NCI-H2227 (cell line): ENCODE measurements around the gene PTPRH.

Experiments used
- DNase-seq: peaks from one replicate; lab custom pipeline; 2025; ENCODE audit not compliant: unreplicated experiment; lab: John Stamatoyannopoulos, UW

The PTPRH gene

DNA sequence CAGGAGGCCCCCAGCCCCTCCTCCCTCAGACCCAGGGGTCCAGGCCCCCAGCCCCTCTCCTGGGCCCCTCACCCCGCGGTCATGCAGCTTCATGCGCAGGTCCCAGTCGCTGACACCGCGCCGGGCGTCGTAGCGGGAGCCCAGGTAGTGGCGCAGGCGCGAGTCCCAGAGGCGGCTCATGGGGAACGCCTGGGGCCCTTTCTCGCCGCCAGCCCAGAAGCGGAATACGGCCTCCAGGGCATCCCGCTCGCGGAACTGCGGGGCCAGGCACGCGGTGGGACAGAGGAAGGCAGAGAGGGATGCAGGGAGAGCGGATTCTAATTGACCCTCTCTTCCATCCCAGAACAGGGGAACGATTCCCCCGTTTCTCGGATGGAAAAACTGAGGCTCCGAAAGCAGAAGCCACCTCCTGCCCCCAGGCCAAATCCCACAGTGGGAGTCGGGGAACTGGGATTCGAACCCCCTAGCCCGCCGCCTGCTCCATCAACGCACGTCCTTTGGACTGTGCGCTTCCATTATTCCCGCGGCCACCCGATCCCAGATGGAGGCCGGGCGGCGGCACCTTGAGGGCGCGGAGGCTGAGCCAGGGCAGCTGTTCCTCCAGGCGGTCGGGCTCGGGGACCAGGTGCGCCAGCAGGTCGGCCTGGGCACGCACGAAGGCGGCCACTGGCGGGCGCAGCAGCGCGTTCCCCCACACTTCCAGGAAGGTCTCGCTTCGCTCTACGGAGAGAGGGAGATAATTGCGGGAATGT, 47.6 kb downstream of the PTPRH start:
- no peak for DNase-seq

DNA sequence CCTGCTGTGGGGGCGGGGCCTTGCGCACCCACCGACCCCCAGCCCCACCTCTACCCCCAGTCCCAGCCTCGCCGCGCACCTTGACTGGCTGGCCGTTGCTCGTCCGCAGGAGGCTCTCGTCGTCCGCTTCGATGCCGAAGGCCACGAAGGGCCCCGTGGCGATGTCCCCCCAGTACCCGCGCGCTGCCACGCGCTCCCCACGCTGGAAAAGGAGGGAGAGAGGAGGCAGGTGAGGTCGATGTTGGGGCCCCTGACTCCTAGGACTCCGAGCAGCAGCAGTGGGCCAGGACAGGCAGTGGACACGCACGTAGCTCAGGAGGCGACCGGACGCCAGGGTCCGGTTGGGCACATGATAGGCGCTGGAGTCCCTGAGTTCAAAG, 48.3 kb downstream of the PTPRH start:
- DNase-seq: no peak

DNA sequence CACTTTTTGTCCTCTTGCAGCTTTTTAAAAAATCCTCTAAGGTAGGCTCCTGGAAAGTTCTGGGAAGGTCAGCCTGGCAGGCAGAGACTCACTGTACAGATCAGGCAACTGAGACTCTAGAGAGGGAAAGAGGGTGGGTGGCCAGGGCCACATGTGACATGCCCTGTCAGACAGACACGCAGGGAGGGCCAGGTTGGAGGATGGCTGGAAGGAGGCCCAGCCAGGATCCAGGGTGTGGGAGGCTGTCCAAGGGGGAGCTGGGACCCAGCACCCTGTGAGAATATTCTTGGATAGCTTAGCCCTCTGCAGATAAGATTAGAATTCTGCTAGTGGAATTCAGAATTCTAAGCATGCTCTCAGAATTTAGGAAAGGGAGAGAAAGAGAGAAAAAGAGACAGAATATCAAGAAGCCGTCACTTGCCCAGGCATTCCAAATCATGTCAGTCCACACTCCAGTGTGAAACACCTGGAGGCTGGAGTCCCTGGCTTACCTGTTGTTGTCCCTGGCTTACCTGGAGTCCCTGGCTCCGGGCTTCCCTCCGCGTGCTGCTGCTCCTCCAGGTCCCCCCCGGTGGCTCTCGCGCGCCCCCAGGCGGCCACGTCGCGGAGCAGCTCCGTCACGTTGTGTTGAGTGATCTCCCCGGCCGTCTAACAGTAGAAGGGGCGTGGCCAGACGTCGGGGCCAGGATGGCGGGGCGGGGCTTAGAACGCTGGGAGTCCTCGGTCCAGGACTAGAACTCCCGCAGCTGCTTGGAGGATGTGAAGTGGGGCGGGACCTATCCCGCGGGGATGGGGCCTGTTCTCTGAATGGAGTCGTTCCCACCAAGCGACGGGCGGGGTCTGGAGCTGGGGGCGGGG, 48.9 kb downstream of the PTPRH start:
- DNase-seq: peak; percentile 99

DNA sequence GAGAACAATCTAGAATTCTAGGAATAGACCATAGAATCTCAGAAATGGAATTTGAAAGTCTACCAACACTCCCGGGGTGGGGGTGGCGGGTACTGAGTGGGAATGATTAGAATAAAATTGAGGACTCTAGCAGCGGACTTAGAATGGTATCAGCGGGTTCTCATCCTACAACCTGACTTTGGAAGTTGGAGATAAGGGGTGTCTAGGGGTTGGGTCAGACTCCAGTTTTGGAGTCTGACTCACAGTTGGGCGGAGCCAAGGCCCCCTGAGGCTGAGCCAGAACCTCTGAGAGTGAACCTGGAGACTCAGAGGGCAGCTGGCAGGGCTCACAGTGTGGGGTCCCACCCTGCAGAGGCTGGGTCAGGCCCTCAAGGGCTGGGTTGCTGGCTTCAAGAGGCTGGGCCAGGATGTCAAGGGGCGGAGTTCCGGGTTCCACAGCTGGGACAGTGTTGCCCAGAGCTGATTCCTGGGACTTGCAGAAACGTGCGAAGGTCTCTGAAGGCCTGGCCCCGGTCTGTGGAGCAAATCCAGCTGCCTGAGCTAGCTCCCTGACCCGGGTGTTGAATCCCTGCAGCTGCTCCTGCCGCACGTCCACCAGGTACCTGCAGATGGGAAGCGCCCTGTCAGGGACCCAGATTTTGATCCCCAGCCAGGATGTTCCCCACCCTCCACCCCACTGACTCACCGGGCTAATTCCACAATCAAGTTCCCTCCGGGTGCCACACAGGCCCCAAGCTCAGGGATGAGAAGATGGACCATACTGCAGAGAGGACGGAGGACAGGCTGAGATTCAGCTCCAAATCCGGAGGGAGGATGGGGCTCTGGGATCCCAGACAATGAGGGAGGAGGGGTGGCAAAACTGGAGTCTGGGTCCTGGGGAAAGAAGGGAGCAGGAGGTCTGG, 50.2 kb downstream of the PTPRH start:
- no peak for DNase-seq

DNA sequence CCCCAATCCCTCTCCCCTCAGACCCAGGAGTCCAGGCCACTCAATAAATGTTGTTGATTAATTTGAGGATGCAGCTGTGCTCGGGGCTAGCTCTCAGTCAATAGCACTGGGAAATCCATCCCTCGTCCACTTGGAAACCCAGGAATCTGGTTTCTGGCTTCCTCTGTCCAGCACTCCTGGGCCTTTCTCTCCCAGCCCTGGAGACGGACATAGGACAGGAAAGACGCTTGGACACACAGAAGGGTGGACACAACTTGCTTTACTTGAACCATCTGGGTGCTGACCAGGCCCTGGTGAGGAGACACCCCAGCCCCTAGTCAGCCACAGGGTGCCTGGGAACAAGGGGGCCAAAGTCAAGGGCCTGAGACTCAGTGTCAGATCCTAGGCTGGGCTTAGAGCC, 50.9 kb downstream of the PTPRH start:
- no peak for DNase-seq

DNA sequence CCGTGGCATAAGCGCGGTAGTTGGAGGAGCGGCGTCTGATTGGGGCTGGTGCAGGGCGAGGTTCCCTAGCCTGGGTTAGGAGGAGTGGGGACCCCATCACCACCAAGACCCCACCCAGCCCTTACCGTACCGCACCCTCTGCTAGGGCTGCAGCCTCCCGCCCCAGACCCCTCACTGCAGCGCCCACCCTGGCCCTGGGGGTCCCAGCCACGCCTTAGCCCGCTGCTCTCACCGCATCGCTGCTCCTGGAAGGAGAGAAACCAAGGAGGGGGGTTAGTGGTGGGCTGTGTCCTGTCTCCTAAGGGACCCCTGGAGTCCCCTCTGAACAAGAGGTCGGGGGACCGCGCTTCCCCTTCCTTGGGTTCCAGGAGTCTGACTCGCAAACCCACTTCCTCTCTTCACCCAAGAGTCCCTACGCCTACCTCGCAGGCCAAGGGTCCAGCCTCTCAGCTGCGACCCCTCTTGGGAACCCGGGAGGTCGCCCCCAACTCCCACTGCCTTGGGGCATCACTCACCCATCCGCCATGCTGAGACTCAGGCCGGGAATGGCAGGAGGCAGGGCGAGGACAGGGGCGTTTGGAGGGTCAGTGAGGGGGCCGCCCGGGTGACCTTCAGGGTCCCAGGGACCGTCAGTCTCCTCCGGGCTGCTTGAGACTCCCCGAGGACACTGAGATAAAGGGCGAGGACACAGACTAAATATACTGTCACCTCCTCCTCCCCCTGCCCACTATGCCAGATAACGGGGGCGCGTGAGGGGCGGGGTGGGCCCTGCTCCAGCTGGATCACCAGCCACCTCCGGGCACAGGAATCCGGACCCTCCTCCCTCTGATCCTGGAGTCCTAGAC, 52.0 kb downstream of the PTPRH start, which contains the start of gene TNNI3:
TSS of gene TNNI3 (minus strand) at position 669 of the 845 bp plus-strand sequence. CDS start at position 526, 143 bp downstream.
- DNase-seq: no peak

DNA sequence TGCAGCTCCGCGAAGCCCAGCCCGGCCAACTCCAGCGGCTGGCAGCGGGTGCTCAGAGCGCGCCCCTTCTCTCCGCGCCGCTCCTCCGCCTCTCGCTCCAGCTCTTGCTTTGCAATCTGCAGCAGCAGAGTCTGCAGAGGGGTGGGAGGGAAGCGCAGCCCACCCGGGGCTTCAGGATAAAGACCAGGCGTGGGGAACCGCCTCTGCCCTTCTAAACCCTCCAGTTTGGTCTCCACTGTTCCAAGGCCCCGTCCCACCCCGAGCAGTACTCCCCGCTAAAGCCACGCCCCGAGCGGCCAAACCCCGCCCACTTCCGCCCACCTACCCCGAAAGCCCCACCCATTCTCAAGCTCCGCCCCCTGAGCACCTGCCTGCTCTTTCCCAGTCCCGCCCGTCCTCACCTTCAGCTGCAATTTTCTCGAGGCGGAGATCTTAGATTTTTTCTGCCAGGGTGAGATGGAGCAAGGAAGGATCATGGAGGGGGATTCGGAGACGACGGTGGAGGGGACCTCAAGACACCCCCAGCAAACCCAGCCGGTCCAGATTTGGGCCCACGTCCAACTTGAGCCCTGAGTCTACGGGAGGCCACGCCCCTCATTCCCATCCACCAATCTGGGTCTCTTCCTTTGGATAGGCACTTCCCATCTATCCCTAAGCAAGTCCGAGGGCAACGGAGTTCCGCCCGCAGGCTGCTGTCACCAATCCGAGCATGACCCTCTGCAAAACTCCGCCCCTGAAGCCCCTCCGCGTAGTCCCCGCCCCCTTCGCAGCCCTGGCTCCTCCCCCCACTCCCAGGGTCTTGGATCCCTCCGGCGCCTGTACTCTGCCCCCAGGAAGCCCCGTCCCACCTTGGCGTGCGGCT, 52.9 kb downstream of the PTPRH start:
- DNase-seq: peak; percentile 97

DNA sequence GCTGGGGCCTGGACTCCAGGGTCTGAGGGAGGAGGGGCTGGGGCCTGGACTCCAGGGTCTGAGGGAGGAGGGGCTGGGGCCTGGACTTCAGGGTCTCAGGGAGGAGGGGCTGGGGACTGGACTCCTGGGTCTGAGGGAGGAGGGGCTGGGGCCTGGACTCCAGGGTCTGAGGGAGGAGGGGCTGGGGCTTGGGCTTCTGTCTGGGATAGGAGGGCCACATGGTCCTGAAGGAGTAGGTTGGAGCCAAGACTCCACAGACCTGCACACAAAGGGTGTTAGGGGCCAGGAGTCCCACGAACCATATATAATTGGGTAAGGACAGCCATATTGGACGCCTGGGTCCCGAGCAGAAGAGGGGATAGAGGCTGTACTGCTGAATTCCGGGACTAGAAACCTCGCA, 53.5 kb downstream of the PTPRH start:
- peak; percentile 69 for DNase-seq

DNA sequence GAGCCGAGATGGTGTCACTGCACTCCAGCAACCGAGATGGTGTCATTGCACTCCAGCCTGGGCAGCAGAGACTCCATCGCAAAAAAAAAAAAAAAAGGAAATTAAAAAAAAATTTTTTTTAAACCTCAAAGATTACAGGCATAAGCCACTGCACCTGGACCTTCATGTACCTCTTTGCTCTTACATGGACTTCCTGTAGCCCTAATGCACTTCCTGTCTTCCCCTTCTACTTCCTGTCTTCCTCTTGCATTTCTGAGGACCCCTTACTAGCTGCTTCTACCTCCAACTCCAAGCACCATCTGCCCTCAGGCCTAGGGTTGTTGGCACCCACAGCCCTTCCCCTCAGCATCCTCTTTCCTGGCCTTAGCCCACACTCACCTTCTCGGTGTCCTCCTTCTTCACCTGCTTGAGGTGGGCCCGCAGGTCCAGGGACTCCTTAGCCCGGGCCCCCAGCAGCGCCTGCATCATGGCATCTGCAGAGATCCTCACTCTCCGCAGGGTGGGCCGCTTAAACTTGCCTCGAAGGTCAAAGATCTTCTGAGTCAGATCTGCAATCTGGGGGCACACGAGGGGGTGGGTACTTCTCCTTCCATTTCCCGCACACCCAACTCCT, 55.5 kb downstream of the PTPRH start:
- no peak for DNase-seq

DNA sequence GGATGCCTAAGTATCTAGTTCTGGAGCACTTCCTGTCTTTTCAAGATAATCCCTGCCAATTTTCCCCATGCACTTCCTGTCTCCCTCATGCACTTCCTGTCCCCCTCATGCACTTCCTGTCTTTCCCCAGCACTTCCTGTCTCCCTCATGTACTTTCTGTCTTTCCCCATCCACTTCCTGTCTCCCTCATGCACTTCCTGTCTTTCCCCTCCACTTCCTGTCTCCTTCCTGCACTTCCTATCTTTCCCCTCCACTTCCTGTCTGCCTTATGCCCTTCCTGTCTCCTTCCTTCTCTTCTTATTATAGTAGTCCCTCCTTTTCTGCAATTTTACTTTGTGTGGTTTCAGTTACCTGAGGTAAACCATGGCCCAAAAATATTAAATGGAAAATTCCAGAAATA, 57.3 kb downstream of the PTPRH start:
- DNase-seq: peak; percentile 50

DNA sequence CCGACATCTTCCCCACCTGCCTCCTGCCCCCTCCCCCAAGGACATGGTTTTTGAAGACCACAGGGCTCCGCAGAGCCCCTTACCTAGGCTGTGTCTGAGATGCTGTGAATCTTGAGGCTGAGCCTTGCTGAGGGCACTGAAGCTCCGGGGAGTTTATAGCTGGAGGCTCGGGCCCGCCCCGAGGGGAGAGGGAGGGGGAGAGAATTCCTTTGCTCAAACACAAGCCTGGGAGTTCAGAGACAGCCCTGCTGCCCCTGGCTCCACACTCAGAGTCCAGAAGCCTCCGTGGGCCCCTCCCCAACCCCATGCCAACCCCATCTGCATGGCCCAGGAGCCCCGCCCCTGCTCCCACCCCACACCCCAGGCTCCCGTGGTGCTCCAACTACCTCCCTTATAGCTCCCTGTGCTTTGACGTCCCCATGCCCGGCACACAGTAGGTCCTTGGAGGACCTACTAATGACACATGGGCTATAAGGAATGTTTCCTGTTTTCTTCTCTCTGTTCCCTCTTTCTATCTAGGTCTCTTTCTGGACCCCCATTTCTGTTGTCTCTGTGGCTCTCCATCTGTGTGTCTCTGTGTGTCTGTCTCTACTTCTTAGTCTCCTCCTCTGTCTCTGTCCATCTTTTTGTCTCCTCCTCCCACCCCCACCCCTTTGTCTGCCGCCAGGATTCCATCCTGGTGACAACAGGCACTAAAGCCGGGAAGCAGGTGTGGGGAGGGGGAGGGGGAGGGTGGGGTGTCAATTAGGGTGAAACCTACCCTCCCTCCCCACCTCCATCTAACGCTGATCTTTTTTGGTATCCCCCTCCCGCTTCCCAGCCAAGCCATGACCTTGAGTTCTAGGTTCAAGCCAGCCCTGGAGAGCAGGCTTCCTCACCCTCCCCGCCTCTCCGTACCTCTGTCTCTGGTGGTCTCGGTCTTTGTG, 60.0 kb downstream of the PTPRH start, which contains the start of gene TNNT1:
TSS of gene TNNT1 (minus strand) at position 129 of the 926 bp plus-strand sequence. CDS start 2,049 bp downstream, outside the sequence.
- DNase-seq: peak; percentile 72

DNA sequence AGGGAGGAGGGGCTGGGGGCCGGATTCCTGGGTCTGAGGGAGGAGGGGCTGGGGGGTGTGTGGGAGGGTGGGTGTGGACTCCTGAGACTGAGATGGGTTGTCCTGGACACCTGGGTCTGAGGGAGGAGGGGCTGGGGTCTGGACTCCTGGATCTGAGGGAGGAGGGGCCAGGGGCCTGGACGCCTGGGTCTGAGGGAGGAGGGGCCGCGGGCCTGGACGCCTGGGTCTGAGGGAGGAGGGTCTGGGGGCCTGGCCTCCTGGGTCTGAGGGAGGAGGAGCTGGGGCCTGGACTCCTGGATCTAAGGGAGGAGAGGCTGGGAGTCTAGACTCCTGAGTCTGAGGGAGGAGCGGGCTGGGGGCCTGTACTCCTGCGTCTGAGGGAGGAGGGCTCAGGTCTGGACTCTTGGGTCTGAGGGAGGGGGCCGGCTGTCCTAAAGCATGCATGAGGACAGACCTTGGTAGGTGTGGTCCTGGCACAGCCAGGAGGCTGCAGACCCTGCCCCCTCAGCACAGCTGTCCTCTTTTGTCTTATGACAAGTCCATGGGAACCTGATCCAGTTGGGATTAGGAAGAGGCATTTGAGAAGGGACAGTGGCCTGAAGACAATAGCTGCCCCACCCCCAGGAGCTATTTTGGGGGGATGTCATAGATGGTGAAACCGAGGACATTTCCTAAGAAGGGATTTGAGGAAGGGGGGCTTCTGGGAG, 61.6 kb downstream of the PTPRH start:
- DNase-seq: peak; percentile 56

DNA sequence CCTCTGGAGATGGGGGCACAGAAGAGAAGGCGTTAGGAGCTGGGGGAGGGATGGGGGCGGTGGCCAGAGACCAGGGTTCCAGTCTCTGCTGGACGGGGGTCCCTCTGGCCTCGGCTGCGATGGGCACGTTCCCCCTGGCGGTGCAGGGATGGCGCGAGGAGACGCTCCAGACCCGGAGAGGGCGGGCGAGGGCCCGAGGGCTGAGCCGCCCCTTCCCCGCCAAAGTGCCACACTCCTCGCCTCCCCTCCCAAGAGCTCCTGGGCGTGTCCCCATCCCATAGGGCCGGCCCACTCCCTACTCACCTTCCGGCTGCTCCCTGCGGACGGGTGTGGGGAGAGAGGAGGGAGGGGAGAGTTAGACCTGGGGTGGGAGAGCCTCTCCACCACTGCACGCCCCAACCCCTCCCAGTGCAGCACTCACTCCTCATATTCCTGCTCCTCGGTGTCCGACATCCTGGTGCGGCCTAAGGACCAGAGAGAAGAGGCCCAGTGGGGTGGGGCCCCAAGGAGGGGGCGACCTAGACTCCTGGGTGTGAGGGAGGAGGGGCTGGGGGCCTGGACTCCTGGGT, 62.5 kb downstream of the PTPRH start:
- peak; percentile 99 for DNase-seq

DNA sequence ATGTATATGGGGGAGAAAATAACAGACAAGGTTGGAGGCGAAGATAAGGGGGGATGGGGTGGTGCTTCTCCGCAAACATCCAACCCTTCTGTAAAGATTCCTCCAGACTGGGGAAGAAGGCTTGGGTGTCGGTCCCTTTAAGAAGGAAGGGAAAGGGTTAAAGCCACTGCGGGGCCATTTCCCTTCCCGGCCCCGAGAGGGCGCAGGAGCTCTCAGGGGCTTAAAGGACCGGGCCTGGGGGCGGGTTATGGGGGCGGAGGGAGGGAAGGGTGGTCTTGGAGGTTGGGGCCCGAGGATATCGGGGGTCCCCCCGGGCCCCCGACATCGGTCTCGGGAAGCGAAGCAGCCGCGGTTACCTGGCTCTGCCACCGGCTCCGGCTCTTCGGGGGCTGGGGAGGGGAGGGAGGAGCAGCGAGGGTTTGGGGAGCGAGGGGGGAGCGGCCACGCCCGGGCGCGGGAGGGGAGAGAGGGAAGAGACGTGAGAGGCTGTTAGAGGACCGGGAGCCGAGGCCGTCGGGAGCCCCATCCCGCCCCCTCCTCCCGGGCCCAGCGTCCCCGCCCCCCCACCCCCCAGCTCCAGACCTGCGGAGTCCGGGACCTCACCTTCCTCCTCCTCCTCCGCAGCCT, 63.1 kb downstream of the PTPRH start:
- DNase-seq: peak; percentile 95

DNA sequence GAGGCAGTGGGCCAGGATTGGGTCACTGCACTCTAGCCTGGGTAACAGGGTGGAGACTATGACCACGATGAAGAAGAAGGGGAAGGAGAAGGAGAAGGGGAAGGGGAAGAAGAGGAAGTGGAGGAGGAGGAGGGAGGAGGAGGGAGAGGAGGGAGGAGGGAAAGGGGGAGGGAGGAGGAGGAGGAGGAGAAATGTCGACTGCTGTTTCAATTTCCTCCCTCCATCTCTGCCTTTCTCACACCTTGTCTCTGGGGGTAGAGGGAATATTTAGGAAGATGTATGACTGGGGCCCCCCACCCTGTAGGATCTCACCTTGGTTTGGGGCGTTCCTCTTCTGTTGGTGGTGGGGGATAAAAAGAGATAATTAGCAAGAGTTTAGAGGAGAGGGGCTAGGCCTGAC, 64.1 kb downstream of the PTPRH start:
- DNase-seq: no peak

DNA sequence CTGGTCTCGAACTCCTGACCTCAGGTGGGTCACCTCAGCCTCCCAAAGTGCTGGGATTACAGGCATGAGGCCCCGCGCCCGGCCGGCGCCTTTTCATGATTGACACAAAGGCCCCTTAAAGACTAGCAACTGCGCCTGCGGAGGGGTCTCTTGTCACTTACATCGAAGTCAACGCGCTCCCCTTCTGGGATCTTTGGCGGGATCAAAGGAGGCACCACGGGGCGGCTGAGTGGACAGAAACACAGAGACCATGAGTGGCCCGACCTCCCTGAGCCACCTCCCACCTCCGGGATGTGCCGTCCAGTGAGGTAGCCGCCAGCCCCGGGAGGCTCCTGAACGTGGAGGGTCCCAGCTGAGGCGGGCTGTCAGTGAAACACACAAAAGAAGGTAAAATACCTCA, 67.6 kb downstream of the PTPRH start:
- DNase-seq: no peak
